Peyer's patch (tissue), 4 donors: ENCODE measurements around the gene AQP6.

Source experiments
- POLR2A ChIP-seq, 2 donors: fragments of 450-650 bp; IDR thresholded peaks; one replicate each; pipeline ENCODE4 v1.5.1; 2017; ENCODE audit warnings: antibody characterized with exemption in 2 of 2, mild to moderate bottlenecking in 2 of 2, moderate library complexity in 2 of 2
- TF ChIP-seq, protein P1 (sequence below), 6 experiments: fragments of 450-650 bp in 4 of 6; fragments of 200-600 bp in 2 of 6; sonication (generic) in 1 of 6; IDR thresholded peaks; one replicate each; pipeline ENCODE4 v1.5.1; 2017 to 2019; ENCODE audit warnings: antibody characterized with exemption in 6 of 6, mild to moderate bottlenecking in 3 of 6, moderate library complexity in 1 of 6

DNA sequence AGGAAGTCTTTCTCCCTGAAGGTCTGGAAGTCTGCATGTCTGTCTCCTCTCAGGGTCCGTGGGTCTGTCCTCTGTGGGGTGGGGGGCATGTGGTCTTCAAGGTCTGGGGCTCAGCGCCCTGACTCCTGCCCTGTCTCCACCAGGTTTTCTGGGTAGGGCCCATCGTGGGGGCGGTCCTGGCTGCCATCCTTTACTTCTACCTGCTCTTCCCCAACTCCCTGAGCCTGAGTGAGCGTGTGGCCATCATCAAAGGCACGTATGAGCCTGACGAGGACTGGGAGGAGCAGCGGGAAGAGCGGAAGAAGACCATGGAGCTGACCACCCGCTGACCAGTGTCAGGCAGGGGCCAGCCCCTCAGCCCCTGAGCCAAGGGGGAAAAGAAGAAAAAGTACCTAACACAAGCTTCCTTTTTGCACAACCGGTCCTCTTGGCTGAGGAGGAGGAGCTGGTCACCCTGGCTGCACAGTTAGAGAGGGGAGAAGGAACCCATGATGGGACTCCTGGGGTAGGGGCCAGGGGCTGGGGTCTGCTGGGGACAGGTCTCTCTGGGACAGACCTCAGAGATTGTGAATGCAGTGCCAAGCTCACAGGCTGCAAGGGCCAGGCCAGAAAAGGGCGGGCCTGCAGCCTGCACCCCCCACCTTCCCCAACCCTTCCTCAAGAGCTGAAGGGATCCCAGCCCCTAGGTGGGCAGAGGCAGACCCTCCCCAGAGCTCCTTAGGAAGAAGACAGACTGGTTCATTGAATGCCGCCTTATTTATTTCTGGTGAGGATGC is 7.7 kb upstream of the AQP6 start:
- TF ChIP-seq, protein P1, sequence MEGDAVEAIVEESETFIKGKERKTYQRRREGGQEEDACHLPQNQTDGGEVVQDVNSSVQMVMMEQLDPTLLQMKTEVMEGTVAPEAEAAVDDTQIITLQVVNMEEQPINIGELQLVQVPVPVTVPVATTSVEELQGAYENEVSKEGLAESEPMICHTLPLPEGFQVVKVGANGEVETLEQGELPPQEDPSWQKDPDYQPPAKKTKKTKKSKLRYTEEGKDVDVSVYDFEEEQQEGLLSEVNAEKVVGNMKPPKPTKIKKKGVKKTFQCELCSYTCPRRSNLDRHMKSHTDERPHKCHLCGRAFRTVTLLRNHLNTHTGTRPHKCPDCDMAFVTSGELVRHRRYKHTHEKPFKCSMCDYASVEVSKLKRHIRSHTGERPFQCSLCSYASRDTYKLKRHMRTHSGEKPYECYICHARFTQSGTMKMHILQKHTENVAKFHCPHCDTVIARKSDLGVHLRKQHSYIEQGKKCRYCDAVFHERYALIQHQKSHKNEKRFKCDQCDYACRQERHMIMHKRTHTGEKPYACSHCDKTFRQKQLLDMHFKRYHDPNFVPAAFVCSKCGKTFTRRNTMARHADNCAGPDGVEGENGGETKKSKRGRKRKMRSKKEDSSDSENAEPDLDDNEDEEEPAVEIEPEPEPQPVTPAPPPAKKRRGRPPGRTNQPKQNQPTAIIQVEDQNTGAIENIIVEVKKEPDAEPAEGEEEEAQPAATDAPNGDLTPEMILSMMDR (IDR thresholded peaks at IDR 0.05), result no peak
- no peak for TF ChIP-seq POLR2A (IDR thresholded peaks at IDR 0.05)
